HG03457 (cell line): ENCODE measurements around the gene MAST1.
"Not testable (repeated sequence)": the region's sequence is repeated elsewhere in the genome, so short reads cannot be mapped to it uniquely, and the experiment has no call there.

Experiments
- ATAC-seq: cut with Tn5 transposase; IDR thresholded peaks from one replicate; pipeline ENCODE4 v1.9.1; 2021; ENCODE audit warnings: moderate number of reproducible peaks; ENCODE audit not compliant: unreplicated experiment

The MAST1 gene

GRCh38 chr19:12838886-12839756 is 806 bp downstream of the MAST1 start:
- ATAC-seq: no peak

GRCh38 chr19:12840091-12841079 is 2.1 kb downstream of the MAST1 start:
- ATAC-seq: no peak

GRCh38 chr19:12841094-12841493 is 2.8 kb downstream of the MAST1 start:
- no peak for ATAC-seq

GRCh38 chr19:12842511-12842910 is 4.2 kb downstream of the MAST1 start:
- no peak for ATAC-seq

- ATAC-seq: no peak
These were observed 5.0 kb downstream of the MAST1 start for GRCh38 chr19:12843328-12843727.

GRCh38 chr19:12843999-12844732 is 5.9 kb downstream of the MAST1 start:
- no peak for ATAC-seq

- not testable (repeated sequence) for ATAC-seq
These were observed 8.3 kb downstream of the MAST1 start for GRCh38 chr19:12846613-12847012.

- no peak for ATAC-seq
These were observed 9.1 kb downstream of the MAST1 start for GRCh38 chr19:12847159-12848139.

- ATAC-seq: no peak
These were observed 18.3 kb downstream of the MAST1 start for GRCh38 chr19:12856653-12857052.

- no peak for ATAC-seq
These were observed 20.0 kb downstream of the MAST1 start for GRCh38 chr19:12858041-12858928.

GRCh38 chr19:12859546-12859945 is 21.2 kb downstream of the MAST1 start:
- ATAC-seq: no peak

- no peak for ATAC-seq
These were observed 25.8 kb downstream of the MAST1 start for GRCh38 chr19:12864143-12864542.

GRCh38 chr19:12864721-12865715 is 26.7 kb downstream of the MAST1 start:
- ATAC-seq: no peak

- no peak for ATAC-seq
These were observed 27.6 kb downstream of the MAST1 start for GRCh38 chr19:12865746-12866415.

GRCh38 chr19:12866416-12867119 is 28.3 kb downstream of the MAST1 start:
- ATAC-seq: no peak
